Glutamatergic neuron (in vitro differentiated cells): ENCODE measurements around the gene FIS1. TPM values are rescaled to one million over a fixed set of nuclear protein-coding genes. Genes with fewer than 3 reads are reported as not detected.

Experiments
- DNase-seq: peaks from one replicate; pipeline ENCODE4 v3.0.0; 2022
- H3K27ac Mint-ChIP-seq: one replicate; pipeline ENCODE4 v1.8.0; 2020; ENCODE audit warnings: mild to moderate bottlenecking, mixed read lengths, inconsistent platforms; ENCODE audit not compliant: unreplicated experiment
- H3K27me3 Mint-ChIP-seq: one replicate; pipeline ENCODE4 v1.8.0; 2020; ENCODE audit warnings: mild to moderate bottlenecking, moderate library complexity, mixed read lengths, inconsistent platforms; ENCODE audit not compliant: unreplicated experiment
- H3K36me3 Mint-ChIP-seq: one replicate; pipeline ENCODE4 v1.8.0; 2020; ENCODE audit warnings: mild to moderate bottlenecking, mixed read lengths, inconsistent platforms; ENCODE audit not compliant: unreplicated experiment
- H3K4me1 Mint-ChIP-seq: one replicate; pipeline ENCODE4 v1.8.0; 2020; ENCODE audit warnings: mild to moderate bottlenecking, low read depth, mixed read lengths, inconsistent platforms; ENCODE audit not compliant: unreplicated experiment
- H3K4me3 Mint-ChIP-seq: one replicate; pipeline ENCODE4 v1.8.0; 2020; ENCODE audit warnings: mild to moderate bottlenecking, mixed read lengths, inconsistent platforms; ENCODE audit not compliant: unreplicated experiment
- H3K9me3 Mint-ChIP-seq: one replicate; pipeline ENCODE4 v1.8.0; 2020; ENCODE audit warnings: mild to moderate bottlenecking, moderate library complexity, mixed read lengths, inconsistent platforms; ENCODE audit not compliant: unreplicated experiment
- total RNA-seq: library from RNA; stranded (reverse); fragmentation: NEBNext Ultra II Directional; extraction: Animal tissue kit (Norgen Biotek cat#: 25700); gene quantifications from one replicate; pipeline ENCODE4 v1.2.1, GENCODE V29; 2021; ENCODE audit not compliant: unreplicated experiment
- TF ChIP-seq, protein P1 (sequence below): fragments of 200-600 bp; sonication (generic); IDR thresholded peaks from one replicate; pipeline ENCODE4 v1.5.0; 2021; ENCODE audit not compliant: partially characterized antibody, unreplicated experiment

FIS1 gene
- total RNA-seq, 1 donor from 2014 or later, result 128 TPM

DNA sequence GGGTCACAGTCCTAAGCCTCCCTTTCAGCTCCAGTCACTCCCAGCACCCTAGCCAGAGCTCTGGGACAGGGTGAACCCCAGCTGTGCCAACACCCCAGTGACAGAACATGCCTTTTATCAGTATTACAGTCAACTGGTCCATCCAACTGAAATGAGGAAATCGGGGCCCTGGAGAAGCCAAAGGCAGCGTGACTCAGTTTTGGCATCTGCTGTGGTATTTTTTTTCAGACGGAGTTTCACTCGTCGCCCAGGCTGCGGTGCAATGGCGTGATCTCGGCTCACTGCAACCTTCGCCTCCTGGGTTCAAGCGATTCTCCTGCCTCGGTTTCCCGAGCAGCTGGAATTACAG, 3.9 kb downstream of the FIS1 start:
- Mint-ChIP-seq H3K4me3 (no peak overlapping the region), H3K27ac (no peak overlapping the region), H3K36me3 (no peaks in the 10 kb centered on the region)

DNA sequence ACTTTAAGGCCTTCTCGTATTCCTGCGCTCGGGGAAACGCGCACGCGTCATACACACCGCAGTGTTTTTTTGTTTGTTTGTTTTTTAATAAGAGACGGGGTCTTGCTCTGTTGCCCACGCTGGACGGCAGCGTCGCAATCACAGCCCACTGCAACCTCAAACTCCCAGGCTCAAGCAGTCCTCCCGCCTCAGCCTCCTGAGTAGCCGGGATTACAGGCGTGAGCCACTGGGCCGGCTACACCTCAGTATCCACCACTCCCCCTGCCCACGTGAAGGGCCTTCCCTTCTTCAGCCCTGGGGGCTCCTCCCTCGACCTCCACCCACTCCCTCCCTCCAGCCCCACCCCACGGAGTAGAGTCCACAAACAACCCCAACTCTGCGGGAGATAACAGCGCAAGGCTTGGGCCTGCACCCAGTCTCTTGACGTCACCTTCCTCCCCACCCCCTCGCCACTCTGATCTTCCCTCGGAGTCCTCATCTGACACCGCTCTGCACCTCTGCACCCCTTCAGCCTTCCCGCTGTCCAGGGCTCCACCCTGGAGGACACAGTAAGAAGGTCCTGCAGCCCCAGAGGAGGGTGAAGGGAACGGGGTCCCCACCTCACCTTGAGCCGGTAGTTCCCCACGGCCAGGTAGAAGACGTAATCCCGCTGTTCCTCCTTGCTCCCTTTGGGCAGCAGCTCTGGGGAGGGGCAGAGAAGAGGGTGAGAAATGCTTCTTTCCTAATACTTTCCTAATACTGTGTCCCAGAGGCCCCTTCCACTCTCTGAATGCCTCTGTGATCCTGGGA, 4.5 kb downstream of the FIS1 start:
- Mint-ChIP-seq H3K36me3 (no peaks in the 10 kb centered on the region), H3K27ac (no peak overlapping the region), H3K4me1 (peaks cover 9% of the 10 kb centered on the region)

More for the DNA sequence above, 3.9 kb downstream of the FIS1 start:
- Mint-ChIP-seq H3K4me1 (peaks cover 9% of the 10 kb centered on the region), H3K9me3 (peaks cover 7% of the 10 kb centered on the region), H3K27me3 (peaks cover 5% of the 10 kb centered on the region)
- TF ChIP-seq, protein P1, sequence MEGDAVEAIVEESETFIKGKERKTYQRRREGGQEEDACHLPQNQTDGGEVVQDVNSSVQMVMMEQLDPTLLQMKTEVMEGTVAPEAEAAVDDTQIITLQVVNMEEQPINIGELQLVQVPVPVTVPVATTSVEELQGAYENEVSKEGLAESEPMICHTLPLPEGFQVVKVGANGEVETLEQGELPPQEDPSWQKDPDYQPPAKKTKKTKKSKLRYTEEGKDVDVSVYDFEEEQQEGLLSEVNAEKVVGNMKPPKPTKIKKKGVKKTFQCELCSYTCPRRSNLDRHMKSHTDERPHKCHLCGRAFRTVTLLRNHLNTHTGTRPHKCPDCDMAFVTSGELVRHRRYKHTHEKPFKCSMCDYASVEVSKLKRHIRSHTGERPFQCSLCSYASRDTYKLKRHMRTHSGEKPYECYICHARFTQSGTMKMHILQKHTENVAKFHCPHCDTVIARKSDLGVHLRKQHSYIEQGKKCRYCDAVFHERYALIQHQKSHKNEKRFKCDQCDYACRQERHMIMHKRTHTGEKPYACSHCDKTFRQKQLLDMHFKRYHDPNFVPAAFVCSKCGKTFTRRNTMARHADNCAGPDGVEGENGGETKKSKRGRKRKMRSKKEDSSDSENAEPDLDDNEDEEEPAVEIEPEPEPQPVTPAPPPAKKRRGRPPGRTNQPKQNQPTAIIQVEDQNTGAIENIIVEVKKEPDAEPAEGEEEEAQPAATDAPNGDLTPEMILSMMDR, result no peak
- no peak for DNase-seq

DNA sequence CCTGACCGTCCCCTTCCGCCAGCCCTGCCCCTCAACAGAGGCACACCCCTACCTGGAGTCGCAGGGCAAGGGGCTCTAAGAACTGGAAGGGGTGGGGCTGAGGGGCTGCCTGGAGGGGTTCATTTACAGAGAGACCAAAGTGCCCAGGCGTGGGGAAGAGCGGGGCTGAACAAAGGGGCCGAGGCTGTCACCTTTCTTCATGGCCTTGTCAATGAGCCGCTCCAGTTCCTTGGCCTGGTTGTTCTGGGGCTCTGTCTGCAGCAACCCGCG, 5.0 kb downstream of the FIS1 start:
- peaks cover 5% of the 10 kb centered on the region for H3K27me3 Mint-ChIP-seq
- no peak overlapping the region for H3K4me3 Mint-ChIP-seq
- H3K4me1 Mint-ChIP-seq, result peaks cover 9% of the 10 kb centered on the region
- TF ChIP-seq, protein P1, result no peak
- H3K9me3 Mint-ChIP-seq, result peaks cover 5% of the 10 kb centered on the region
- DNase-seq, result no peak
- no peak overlapping the region for H3K27ac Mint-ChIP-seq
- H3K36me3 Mint-ChIP-seq, result no peaks in the 10 kb centered on the region

More for the DNA sequence above, 4.5 kb downstream of the FIS1 start:
- no peak for DNase-seq
- TF ChIP-seq, protein P1, result no peak
- peaks cover 7% of the 10 kb centered on the region for H3K9me3 Mint-ChIP-seq
- no peak overlapping the region for H3K4me3 Mint-ChIP-seq
- peaks cover 5% of the 10 kb centered on the region for H3K27me3 Mint-ChIP-seq

DNA sequence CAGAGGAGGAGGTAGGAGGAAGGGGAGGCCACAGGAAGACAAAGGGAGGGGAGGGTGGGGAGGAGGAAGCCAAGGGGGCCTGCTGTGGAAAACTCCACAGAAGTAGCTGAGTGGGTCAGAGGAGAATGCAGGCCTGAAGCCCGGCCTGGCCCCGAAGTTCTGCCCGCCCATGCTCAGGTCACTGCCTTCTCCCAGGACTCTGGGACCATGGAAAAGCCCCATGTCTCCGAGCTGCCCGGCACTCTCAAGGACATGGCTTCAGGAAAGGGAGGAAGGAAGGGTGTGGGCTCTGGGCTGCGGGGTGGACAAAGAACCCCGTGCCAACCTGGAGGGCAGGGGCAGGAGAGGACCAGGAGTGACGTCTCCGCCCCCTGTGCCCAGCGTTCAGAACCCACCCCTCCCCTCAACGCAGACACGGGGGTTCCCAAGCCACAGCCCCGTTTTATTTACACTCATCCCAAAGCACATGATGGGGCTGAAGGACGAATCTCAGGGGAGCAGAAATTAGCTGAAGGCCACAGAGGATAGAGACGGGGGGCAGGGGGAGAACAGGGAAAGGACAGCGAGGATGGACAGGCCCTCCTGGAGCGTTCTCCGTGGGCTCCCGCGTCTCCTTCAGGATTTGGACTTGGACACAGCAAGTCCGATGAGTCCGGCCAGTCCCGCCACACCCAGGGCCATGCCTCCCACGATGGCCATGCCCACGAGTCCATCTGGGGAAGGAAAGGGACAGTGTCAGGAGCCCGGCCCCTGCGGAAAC, 5.5 kb downstream of the FIS1 start:
- DNase-seq, result no peak
- H3K9me3 Mint-ChIP-seq, result peaks cover 5% of the 10 kb centered on the region
- peaks cover 9% of the 10 kb centered on the region for H3K4me1 Mint-ChIP-seq
- no peaks in the 10 kb centered on the region for H3K36me3 Mint-ChIP-seq
- TF ChIP-seq, protein P1, result no peak
- H3K27me3 Mint-ChIP-seq, result peaks cover 3% of the 10 kb centered on the region
- no peak overlapping the region for H3K4me3 Mint-ChIP-seq
- no peak overlapping the region for H3K27ac Mint-ChIP-seq
